Measurements from ENCODE around the gene PLA1A. TPM values are rescaled to one million over a fixed set of nuclear protein-coding genes. Genes with fewer than 3 reads are reported as not detected.
"Not testable (repeated sequence)": the region's sequence is repeated elsewhere in the genome, so short reads cannot be mapped to it uniquely, and the experiment has no call there.

PLA1A gene
- total RNA-seq, 6 donors from 2014 or later, result 1.0 to 27.8 (median 14.6) TPM

DNA sequence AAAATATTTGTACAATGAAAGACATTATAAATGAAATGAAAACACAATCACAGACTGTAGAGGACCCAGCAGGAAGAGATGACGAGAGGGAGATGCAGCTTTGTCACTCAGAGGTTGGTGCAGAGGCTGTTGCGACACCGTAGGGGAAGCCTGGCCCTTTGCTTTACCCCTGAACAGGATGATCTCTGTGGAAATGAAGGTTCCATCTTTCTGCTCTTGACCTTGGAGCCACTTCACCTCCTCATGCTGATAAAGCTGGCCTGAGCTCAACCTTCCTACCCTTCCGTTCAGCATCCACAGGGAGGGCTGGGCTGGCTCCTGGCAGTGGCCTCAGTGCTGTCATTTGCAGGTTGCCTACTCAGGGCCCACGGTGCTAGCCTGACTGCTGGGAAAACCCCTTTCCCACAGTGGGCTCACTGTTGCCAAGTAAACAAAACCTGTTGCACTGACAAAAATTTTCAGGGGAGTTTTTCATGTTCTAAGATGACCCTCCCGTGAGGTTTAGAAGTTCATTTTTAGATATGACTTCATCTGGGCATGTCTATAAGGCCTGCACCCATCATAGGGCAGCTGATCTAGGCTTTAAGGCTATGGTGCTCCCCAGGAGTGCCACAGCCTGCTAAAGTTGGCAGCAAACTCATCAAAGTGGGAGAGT, 35.3 kb upstream of the PLA1A start:
- ATAC-seq (ENCODE audit: low FRiP score in 2 of 2) (peak; percentile 49 to 61), DNase-seq (peak in 1 of 2 donors; percentile 52)
- 64% methylated on average over 5 to 6 of the region's 6 CpGs for WGBS, 2 donors

DNA sequence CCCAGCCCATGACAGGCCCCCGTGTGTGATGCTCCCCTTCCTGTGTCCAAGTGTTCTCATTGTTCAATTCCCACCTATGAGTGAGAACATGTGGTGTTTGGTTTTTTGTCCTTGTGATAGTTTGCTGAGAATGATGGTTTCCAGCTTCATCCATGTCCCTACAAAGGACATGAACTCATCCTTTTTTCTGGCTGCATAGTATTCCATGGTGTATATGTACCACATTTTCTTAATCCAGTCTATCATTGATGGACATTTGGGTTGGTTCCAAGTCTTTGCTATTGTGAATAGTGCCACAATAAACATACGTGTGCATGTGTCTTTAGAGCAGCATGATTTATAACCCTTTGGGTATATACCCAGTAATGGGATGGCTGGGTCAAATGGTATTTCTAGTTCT, 34.4 kb upstream of the PLA1A start:
- not testable (repeated sequence) for H3K36me3 ChIP-seq; DNase-seq; H3K27me3 ChIP-seq; H3K9me3 ChIP-seq; ATAC-seq (ENCODE audit: low FRiP score in 2 of 2); H3K4me3 ChIP-seq; H3K4me1 ChIP-seq; H3K27ac ChIP-seq
- WGBS, 2 donors, result 77 to 96% methylated on average over 2 of the region's 2 CpGs

More for the DNA sequence above, 35.3 kb upstream of the PLA1A start:
- Histone ChIP-seq H3K36me3 (no peaks in the 10 kb centered on the region), H3K27ac (no peak overlapping the region), H3K9me3 (no peaks in the 10 kb centered on the region), H3K4me1 (peaks cover 0 to 3% (median 0%) of the 10 kb centered on the region in 4 donors), H3K4me3 (no peak overlapping the region), H3K27me3 (no peaks in the 10 kb centered on the region)
- no peak for TF ChIP-seq POLR2A (IDR thresholded peaks at IDR 0.05)
- TF ChIP-seq, protein P1, sequence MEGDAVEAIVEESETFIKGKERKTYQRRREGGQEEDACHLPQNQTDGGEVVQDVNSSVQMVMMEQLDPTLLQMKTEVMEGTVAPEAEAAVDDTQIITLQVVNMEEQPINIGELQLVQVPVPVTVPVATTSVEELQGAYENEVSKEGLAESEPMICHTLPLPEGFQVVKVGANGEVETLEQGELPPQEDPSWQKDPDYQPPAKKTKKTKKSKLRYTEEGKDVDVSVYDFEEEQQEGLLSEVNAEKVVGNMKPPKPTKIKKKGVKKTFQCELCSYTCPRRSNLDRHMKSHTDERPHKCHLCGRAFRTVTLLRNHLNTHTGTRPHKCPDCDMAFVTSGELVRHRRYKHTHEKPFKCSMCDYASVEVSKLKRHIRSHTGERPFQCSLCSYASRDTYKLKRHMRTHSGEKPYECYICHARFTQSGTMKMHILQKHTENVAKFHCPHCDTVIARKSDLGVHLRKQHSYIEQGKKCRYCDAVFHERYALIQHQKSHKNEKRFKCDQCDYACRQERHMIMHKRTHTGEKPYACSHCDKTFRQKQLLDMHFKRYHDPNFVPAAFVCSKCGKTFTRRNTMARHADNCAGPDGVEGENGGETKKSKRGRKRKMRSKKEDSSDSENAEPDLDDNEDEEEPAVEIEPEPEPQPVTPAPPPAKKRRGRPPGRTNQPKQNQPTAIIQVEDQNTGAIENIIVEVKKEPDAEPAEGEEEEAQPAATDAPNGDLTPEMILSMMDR (IDR thresholded peaks at IDR 0.05), result no peak
- no peak for TF ChIP-seq POLR2AphosphoS5 (IDR thresholded peaks at IDR 0.05)
- TF ChIP-seq EP300 (IDR thresholded peaks at IDR 0.05), result no peak

DNA sequence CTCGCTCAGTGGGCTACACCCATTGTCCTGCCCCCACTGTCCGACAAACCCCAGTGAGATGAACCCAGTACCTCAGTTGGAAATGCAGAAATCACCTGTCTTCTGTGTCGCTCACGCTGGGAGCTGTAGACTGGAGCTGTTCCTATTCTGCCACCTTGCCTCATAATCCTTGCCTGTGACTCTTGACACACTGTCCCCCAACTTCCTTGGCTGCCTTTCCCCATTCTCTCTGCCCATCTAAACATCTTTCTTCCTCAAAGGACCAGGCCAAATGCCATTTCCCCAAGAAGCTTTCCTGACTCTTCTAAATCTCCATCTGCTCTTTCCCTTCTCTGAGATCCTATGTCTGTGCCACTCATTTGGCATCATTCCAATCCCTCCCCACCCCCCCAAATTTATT, 28.5 kb upstream of the PLA1A start:
- Histone ChIP-seq H3K27me3 (no peaks in the 10 kb centered on the region), H3K4me1 (peaks cover 7 to 11% (median 10%) of the 10 kb centered on the region in 4 donors), H3K36me3 (no peaks in the 10 kb centered on the region), H3K27ac (peak overlapping the region in 2 of 4 donors; percentile 21 to 75), H3K9me3 (no peaks in the 10 kb centered on the region), H3K4me3 (no peak overlapping the region)
- peak in 1 of 2 donors; percentile 36 for ATAC-seq (ENCODE audit: low FRiP score in 2 of 2)
- no peak for DNase-seq
- no peak for TF ChIP-seq EP300 (IDR thresholded peaks at IDR 0.05)
- no peak for TF ChIP-seq POLR2AphosphoS5 (IDR thresholded peaks at IDR 0.05)
- TF ChIP-seq POLR2A (IDR thresholded peaks at IDR 0.05), result no peak
- TF ChIP-seq, protein P1 (IDR thresholded peaks at IDR 0.05), result no peak
- 84 to 86% methylated on average over 4 of the region's 4 CpGs for WGBS, 2 donors

DNA sequence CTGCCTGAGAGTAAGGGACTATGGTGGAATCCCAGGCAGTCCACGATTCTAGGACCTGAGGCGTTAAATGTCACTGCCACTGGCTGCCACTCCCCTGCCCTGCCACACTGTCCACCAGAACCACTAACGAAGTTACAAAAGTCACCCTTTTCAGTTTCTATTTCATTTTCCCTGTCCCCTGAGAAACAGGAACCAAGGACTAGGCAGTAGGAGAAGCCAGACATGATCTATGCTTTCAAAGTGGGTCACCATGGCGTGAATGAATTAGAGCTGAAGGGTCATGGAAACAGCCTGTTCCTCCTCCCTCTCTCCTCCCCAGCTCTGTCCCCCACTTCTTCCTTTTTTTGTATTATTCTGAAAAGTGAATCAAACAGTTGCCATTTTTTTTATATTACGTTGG, 27.5 kb upstream of the PLA1A start:
- H3K4me3 ChIP-seq, result no peak overlapping the region
- no peak for DNase-seq
- TF ChIP-seq EP300 (IDR thresholded peaks at IDR 0.05) (peak in 1 of 4 donors; percentile 6), POLR2A (IDR thresholded peaks at IDR 0.05) (peak in 1 of 4 donors; percentile 28), POLR2AphosphoS5 (IDR thresholded peaks at IDR 0.05) (no peak)
- TF ChIP-seq, protein P1 (IDR thresholded peaks at IDR 0.05), result no peak
- WGBS, 2 donors, result 69 to 76% methylated on average over 5 of the region's 5 CpGs
- ATAC-seq (ENCODE audit: low FRiP score in 2 of 2), result peak; percentile 78 to 94
- peak overlapping the region; percentile 53 to 75 (median 58) for H3K27ac ChIP-seq
- no peaks in the 10 kb centered on the region for H3K27me3 ChIP-seq
- H3K36me3 ChIP-seq, result no peaks in the 10 kb centered on the region
- peaks cover 7 to 11% (median 10%) of the 10 kb centered on the region in 4 donors for H3K4me1 ChIP-seq
- no peaks in the 10 kb centered on the region for H3K9me3 ChIP-seq

DNA sequence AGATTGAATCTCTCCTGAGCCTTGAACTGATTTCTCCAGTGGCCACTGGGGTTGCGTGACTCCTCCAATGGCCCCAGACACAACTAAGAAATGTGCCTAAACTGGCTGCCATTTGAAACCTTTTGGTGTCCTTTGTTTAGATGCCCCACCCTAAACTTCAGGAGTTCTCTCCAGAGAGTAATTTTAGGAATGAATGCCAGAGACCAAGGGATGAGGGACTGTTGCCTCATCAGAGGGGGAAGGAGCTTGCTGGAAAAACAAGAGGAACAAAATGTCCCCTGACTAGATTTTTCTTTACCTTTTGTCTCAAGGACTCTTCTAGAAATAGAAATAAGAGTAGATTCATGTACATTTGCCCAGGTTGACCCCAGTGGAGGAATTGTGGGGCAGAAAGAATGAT, 26.5 kb upstream of the PLA1A start:
- H3K9me3 ChIP-seq, result no peaks in the 10 kb centered on the region
- no peak for TF ChIP-seq POLR2A (IDR thresholded peaks at IDR 0.05)
- TF ChIP-seq POLR2AphosphoS5 (IDR thresholded peaks at IDR 0.05), result no peak
- TF ChIP-seq, protein P1 (IDR thresholded peaks at IDR 0.05), result no peak
- peak in 1 of 4 donors; percentile 89 for TF ChIP-seq EP300 (IDR thresholded peaks at IDR 0.05)
- 89 to 90% methylated on average over 1 of the region's 1 CpG for WGBS, 2 donors
- ATAC-seq (ENCODE audit: low FRiP score in 2 of 2) (no peak), DNase-seq (no peak)
- H3K27ac ChIP-seq, result peak overlapping the region; percentile 53 to 75 (median 64)
- no peak overlapping the region for H3K4me3 ChIP-seq
- no peaks in the 10 kb centered on the region for H3K36me3 ChIP-seq
- peaks cover 7 to 11% (median 10%) of the 10 kb centered on the region in 4 donors for H3K4me1 ChIP-seq
- no peaks in the 10 kb centered on the region for H3K27me3 ChIP-seq

All from upper lobe of left lung (tissue), 6 donors.